Measurements from ENCODE around the gene ACOX1. TPM values are rescaled to one million over a fixed set of nuclear protein-coding genes. Genes with fewer than 3 reads are reported as not detected.
A peak's percentile ranks its signal among the peaks of the same experiment; 100 is the strongest.

Gene ACOX1
- polyA plus RNA-seq (2013, experiment 1 of 2), result 3.1 TPM
- polyA plus RNA-seq (2013, experiment 2 of 2), result 3.0 TPM

GRCh38 chr17:75978938-75979704 is at the start of gene ACOX1, which contains the start of gene TEN1:
Gene ACOX1 (minus strand): TSS chr17:75979166. CDS start chr17:75979073, 93 bp downstream.
Gene TEN1 (plus strand): TSS chr17:75979240. CDS start chr17:75986193, 6,953 bp downstream.
- H3K9me3 ChIP-seq (replicated peaks in 1 of 2; ENCODE audit: control insufficient read depth in 2 of 2, insufficient read depth in 1 of 2, low read depth in 1 of 2, low read length in 2 of 2), result no peaks in the 10 kb centered on the region
- peak within 1 kb of the TSS; percentile 70 for H2BK15ac ChIP-seq (ENCODE audit: low read length)
- no peaks in the 10 kb centered on the region for H3K27me3 ChIP-seq (ENCODE audit: control insufficient read depth in 3 of 3, insufficient read depth in 3 of 3, low read depth in 1 of 3, low read length in 3 of 3)
- H3K23ac ChIP-seq (ENCODE audit: low read depth, low read length, poor library complexity), result peak within 1 kb of the TSS; percentile 12
- H2BK5ac ChIP-seq (ENCODE audit: low read length), result peak within 1 kb of the TSS; percentile 95
- H3K4ac ChIP-seq (ENCODE audit: low read length), result no peak within 1 kb of the TSS
- peak within 1 kb of the TSS; percentile 93 for H2AFZ ChIP-seq (ENCODE audit: low read length)
- peak within 1 kb of the TSS; percentile 66 for H3K14ac ChIP-seq (ENCODE audit: low read length)
- no peak within 1 kb of the TSS for H4K91ac ChIP-seq (ENCODE audit: low read depth, low read length, poor library complexity)
- no CpG with 5 or more reads among the region's 72 CpGs for WGBS, 2 donors (ENCODE audit: extremely low coverage in 2 of 2, insufficient read length in 2 of 2, insufficient replicate concordance in 1 of 2)
- H3K18ac ChIP-seq (ENCODE audit: low read length), result peak within 1 kb of the TSS; percentile 100
- peak within 1 kb of the TSS; percentile 67 to 87 for H3K4me3 ChIP-seq (ENCODE audit: low read length in 2 of 2)
- H3K4me2 ChIP-seq (ENCODE audit: insufficient read depth, low read length, poor library complexity, severe bottlenecking), result peak within 1 kb of the TSS; percentile 90
- no peaks in the 10 kb centered on the region for H3K4me1 ChIP-seq (ENCODE audit: control insufficient read depth in 2 of 2, insufficient read depth in 1 of 2, low read depth in 1 of 2, low read length in 2 of 2)
- peaks cover 0 to 7% of the 10 kb centered on the region in 2 donors for H3K36me3 ChIP-seq (replicated peaks in 1 of 2; ENCODE audit: control insufficient read depth in 2 of 2, insufficient read depth in 2 of 2, low read length in 2 of 2)
- H4K8ac ChIP-seq (ENCODE audit: low read depth, low read length), result no peak within 1 kb of the TSS
- H2BK12ac ChIP-seq (ENCODE audit: low read length), result no peak within 1 kb of the TSS
- H3K27ac ChIP-seq (replicated peaks; ENCODE audit: low read length), result peak within 1 kb of the TSS; percentile 100
- peak within 1 kb of the TSS; percentile 91 for H3K9ac ChIP-seq (ENCODE audit: low read depth, low read length, poor library complexity)
- peak within 1 kb of the TSS; percentile 10 for H2BK120ac ChIP-seq (ENCODE audit: low read depth, low read length)
- peak within 1 kb of the TSS; percentile 49 for H2AK5ac ChIP-seq (ENCODE audit: low read depth, low read length)
- no peaks in the 10 kb centered on the region for H3K79me1 ChIP-seq (ENCODE audit: low read depth, low read length)
- peak; percentile 96 for DNase-seq (ENCODE audit: low spot score)

GRCh38 chr17:76027159-76027839 is 48.3 kb upstream of the ACOX1 start, which contains the start of gene EVPL:
Gene EVPL (minus strand): TSS chr17:76027306. CDS start chr17:76027198, 108 bp downstream.
- Histone ChIP-seq H3K14ac (ENCODE audit: low read length) (peak within 1 kb of the TSS; percentile 8), H3K23ac (ENCODE audit: low read depth, low read length, poor library complexity) (no peak within 1 kb of the TSS), H3K27ac (replicated peaks; ENCODE audit: low read length) (no peak within 1 kb of the TSS), H3K27me3 (ENCODE audit: control insufficient read depth in 3 of 3, insufficient read depth in 3 of 3, low read depth in 1 of 3, low read length in 3 of 3) (peaks cover 0 to 31% (median 0%) of the 10 kb centered on the region in 3 experiments), H3K18ac (ENCODE audit: low read length) (no peak within 1 kb of the TSS), H4K91ac (ENCODE audit: low read depth, low read length, poor library complexity) (no peak within 1 kb of the TSS), H2BK120ac (ENCODE audit: low read depth, low read length) (peak within 1 kb of the TSS; percentile 47), H3K9ac (ENCODE audit: low read depth, low read length, poor library complexity) (no peak within 1 kb of the TSS), H2BK5ac (ENCODE audit: low read length) (no peak within 1 kb of the TSS), H3K79me1 (ENCODE audit: low read depth, low read length) (no peaks in the 10 kb centered on the region), H3K36me3 (replicated peaks in 1 of 2; ENCODE audit: control insufficient read depth in 2 of 2, insufficient read depth in 2 of 2, low read length in 2 of 2) (no peaks in the 10 kb centered on the region), H2AFZ (ENCODE audit: low read length) (no peak within 1 kb of the TSS), H3K4me1 (ENCODE audit: control insufficient read depth in 2 of 2, insufficient read depth in 1 of 2, low read depth in 1 of 2, low read length in 2 of 2) (peaks cover 3 to 8% of the 10 kb centered on the region in 2 donors), H4K8ac (ENCODE audit: low read depth, low read length) (no peak within 1 kb of the TSS), H2AK5ac (ENCODE audit: low read depth, low read length) (peak within 1 kb of the TSS; percentile 90), H3K4me3 (ENCODE audit: low read length in 2 of 2) (no peak within 1 kb of the TSS), H3K4me2 (ENCODE audit: insufficient read depth, low read length, poor library complexity, severe bottlenecking) (no peak within 1 kb of the TSS), H3K4ac (ENCODE audit: low read length) (no peak within 1 kb of the TSS), H2BK15ac (ENCODE audit: low read length) (no peak within 1 kb of the TSS), H2BK12ac (ENCODE audit: low read length) (peak within 1 kb of the TSS; percentile 10), H3K9me3 (replicated peaks in 1 of 2; ENCODE audit: control insufficient read depth in 2 of 2, insufficient read depth in 1 of 2, low read depth in 1 of 2, low read length in 2 of 2) (peaks cover 0 to 4% of the 10 kb centered on the region in 2 donors)
- no peak for DNase-seq (ENCODE audit: low spot score)
- no CpG with 5 or more reads among the region's 24 CpGs for WGBS, 2 donors (ENCODE audit: extremely low coverage in 2 of 2, insufficient read length in 2 of 2, insufficient replicate concordance in 1 of 2)

- Histone ChIP-seq H3K4ac (ENCODE audit: low read length) (no peak overlapping the region), H4K91ac (ENCODE audit: low read depth, low read length, poor library complexity) (no peak overlapping the region), H3K9me3 (replicated peaks in 1 of 2; ENCODE audit: control insufficient read depth in 2 of 2, insufficient read depth in 1 of 2, low read depth in 1 of 2, low read length in 2 of 2) (no peaks in the 10 kb centered on the region), H3K27me3 (ENCODE audit: control insufficient read depth in 3 of 3, insufficient read depth in 3 of 3, low read depth in 1 of 3, low read length in 3 of 3) (peaks cover 0 to 32% (median 0%) of the 10 kb centered on the region in 3 experiments), H3K27ac (replicated peaks; ENCODE audit: low read length) (no peak overlapping the region), H2BK5ac (ENCODE audit: low read length) (no peak overlapping the region), H4K8ac (ENCODE audit: low read depth, low read length) (no peak overlapping the region), H3K14ac (ENCODE audit: low read length) (no peak overlapping the region), H3K23ac (ENCODE audit: low read depth, low read length, poor library complexity) (no peak overlapping the region), H2AFZ (ENCODE audit: low read length) (no peak overlapping the region), H3K79me1 (ENCODE audit: low read depth, low read length) (no peaks in the 10 kb centered on the region), H3K4me3 (ENCODE audit: low read length in 2 of 2) (no peak overlapping the region), H2BK12ac (ENCODE audit: low read length) (no peak overlapping the region), H3K9ac (ENCODE audit: low read depth, low read length, poor library complexity) (no peak overlapping the region), H3K18ac (ENCODE audit: low read length) (no peak overlapping the region), H2BK120ac (ENCODE audit: low read depth, low read length) (no peak overlapping the region), H2AK5ac (ENCODE audit: low read depth, low read length) (peak overlapping the region; percentile 90), H3K4me2 (ENCODE audit: insufficient read depth, low read length, poor library complexity, severe bottlenecking) (no peak overlapping the region), H3K4me1 (ENCODE audit: control insufficient read depth in 2 of 2, insufficient read depth in 1 of 2, low read depth in 1 of 2, low read length in 2 of 2) (peaks cover 3 to 8% of the 10 kb centered on the region in 2 donors), H2BK15ac (ENCODE audit: low read length) (no peak overlapping the region), H3K36me3 (replicated peaks in 1 of 2; ENCODE audit: control insufficient read depth in 2 of 2, insufficient read depth in 2 of 2, low read length in 2 of 2) (no peaks in the 10 kb centered on the region)
- no CpG with 5 or more reads among the region's 15 CpGs for WGBS, 2 donors (ENCODE audit: extremely low coverage in 2 of 2, insufficient read length in 2 of 2, insufficient replicate concordance in 1 of 2)
- no peak for DNase-seq (ENCODE audit: low spot score)
These were observed 47.8 kb upstream of the ACOX1 start for GRCh38 chr17:76026714-76027158.

DNA sequence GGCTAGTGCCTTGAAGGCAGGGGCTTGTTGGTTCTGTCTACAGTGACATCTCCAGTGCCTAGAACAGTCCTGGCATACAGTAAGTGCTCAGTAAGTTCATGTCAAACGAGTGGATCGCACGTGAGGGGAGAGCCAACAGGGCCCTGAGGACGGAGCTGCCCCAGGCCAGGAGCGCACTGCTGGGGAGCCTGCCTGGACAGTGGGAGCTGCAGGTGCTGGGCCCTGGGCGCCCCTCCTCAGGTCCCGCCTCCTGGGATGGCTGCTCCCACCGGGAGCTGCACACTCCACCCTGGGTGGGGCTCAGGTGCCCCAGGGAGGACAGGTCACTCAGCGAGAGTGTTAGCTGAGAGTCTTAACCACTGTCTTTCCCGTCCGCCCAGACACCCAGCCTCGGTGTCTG is 46.3 kb upstream of the ACOX1 start:
- H3K23ac ChIP-seq (ENCODE audit: low read depth, low read length, poor library complexity), result no peak overlapping the region
- H3K4ac ChIP-seq (ENCODE audit: low read length), result no peak overlapping the region
- H3K36me3 ChIP-seq (replicated peaks in 1 of 2; ENCODE audit: control insufficient read depth in 2 of 2, insufficient read depth in 2 of 2, low read length in 2 of 2), result no peaks in the 10 kb centered on the region
- H3K9me3 ChIP-seq (replicated peaks in 1 of 2; ENCODE audit: control insufficient read depth in 2 of 2, insufficient read depth in 1 of 2, low read depth in 1 of 2, low read length in 2 of 2), result no peaks in the 10 kb centered on the region
- H3K9ac ChIP-seq (ENCODE audit: low read depth, low read length, poor library complexity), result no peak overlapping the region
- H3K27me3 ChIP-seq (ENCODE audit: control insufficient read depth in 3 of 3, insufficient read depth in 3 of 3, low read depth in 1 of 3, low read length in 3 of 3), result peaks cover 0 to 33% (median 0%) of the 10 kb centered on the region in 3 experiments
- peak overlapping the region; percentile 32 for H2AK5ac ChIP-seq (ENCODE audit: low read depth, low read length)
- H4K91ac ChIP-seq (ENCODE audit: low read depth, low read length, poor library complexity), result no peak overlapping the region
- no peak overlapping the region for H3K27ac ChIP-seq (replicated peaks; ENCODE audit: low read length)
- no peaks in the 10 kb centered on the region for H3K79me1 ChIP-seq (ENCODE audit: low read depth, low read length)
- no peak overlapping the region for H3K4me3 ChIP-seq (ENCODE audit: low read length in 2 of 2)
- no peak overlapping the region for H4K8ac ChIP-seq (ENCODE audit: low read depth, low read length)
- no peak overlapping the region for H2BK15ac ChIP-seq (ENCODE audit: low read length)
- H2AFZ ChIP-seq (ENCODE audit: low read length), result no peak overlapping the region
- H2BK5ac ChIP-seq (ENCODE audit: low read length), result no peak overlapping the region
- no CpG with 5 or more reads among the region's 12 CpGs for WGBS, 2 donors (ENCODE audit: extremely low coverage in 2 of 2, insufficient read length in 2 of 2, insufficient replicate concordance in 1 of 2)
- H3K18ac ChIP-seq (ENCODE audit: low read length), result no peak overlapping the region
- no peak overlapping the region for H3K14ac ChIP-seq (ENCODE audit: low read length)
- no peak overlapping the region for H2BK120ac ChIP-seq (ENCODE audit: low read depth, low read length)
- H3K4me2 ChIP-seq (ENCODE audit: insufficient read depth, low read length, poor library complexity, severe bottlenecking), result no peak overlapping the region
- no peak for DNase-seq (ENCODE audit: low spot score)
- H2BK12ac ChIP-seq (ENCODE audit: low read length), result no peak overlapping the region
- H3K4me1 ChIP-seq (ENCODE audit: control insufficient read depth in 2 of 2, insufficient read depth in 1 of 2, low read depth in 1 of 2, low read length in 2 of 2), result peaks cover 3 to 8% of the 10 kb centered on the region in 2 donors
